ENCODE results near the gene ZNF619. TPM values are rescaled to one million over a fixed set of nuclear protein-coding genes. Genes with fewer than 3 reads are reported as not detected.

The ZNF619 gene
- total and polyA plus RNA-seq, 9 of the 15 experiments (the other 6 are each of a cell fraction or from before 2014, with no cell fraction given) = 1.3 to 9.1 (median 6.3) TPM

DNA sequence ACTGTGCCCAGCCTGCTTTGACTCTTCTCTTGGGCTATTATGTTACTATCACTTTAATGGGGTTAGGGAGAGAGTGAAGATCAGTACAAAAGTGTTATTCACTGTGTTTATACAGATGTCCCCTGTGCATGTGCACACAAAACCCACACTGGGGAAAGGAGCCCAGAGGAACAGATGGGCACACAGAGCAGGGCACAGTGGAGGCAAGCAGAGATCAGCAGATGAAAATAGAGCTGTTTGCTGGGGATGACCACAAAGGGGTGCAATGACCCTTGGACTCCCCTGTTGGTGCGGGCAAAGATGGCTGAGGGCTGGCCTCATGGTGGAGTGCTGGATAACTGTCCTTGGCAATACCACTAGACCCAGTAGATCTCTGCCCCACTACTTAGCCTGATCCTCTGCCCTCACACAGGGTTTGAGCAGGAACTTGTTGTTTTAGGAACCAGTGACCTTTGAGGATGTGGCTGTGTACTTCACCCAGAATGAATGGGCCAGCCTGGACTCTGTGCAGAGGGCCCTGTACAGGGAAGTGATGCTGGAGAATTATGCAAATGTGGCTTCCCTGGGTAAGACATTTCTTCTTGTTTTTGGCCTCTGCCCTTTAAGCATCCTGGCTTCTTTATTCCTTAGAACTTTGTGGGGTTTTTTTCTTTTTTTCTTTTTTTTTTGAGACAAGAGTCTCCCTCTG lies 34.3 kb downstream of the ZNF619 start:
- H3K27ac ChIP-seq (ENCODE audit: extremely low read depth, low read depth, low read length) = no peak overlapping the region
- ChIA-PET POLR2A (interaction anchor here (1.0 kb wide), 1 partner anchor 14 kb away, joined by 3 read pairs; the partner anchor contains the start of gene ZNF621), CTCF (ENCODE audit: low intra/inter-chr PET ratio) (no interaction called here)
- no peak for FAIRE-seq
- no peaks in the 10 kb centered on the region; the same call in 2 of the 3 replicates for H3K36me3 ChIP-seq (ENCODE audit: control insufficient read depth, insufficient read depth, low read length)
- no peak for DNase-seq (ENCODE audit: extremely low read depth in 1 of 4, low spot score in 3 of 4)
- WGBS (ENCODE audit: insufficient coverage, low coverage, missing lambda C conversion rate) = 59% methylated on average over 1 of the region's 1 CpG
- no peaks in the 10 kb centered on the region for H3K79me2 ChIP-seq (ENCODE audit: control insufficient read depth, insufficient read depth, low read length)
- intact Hi-C loops (cut with micrococcal nuclease) = no loop called here
- no peak overlapping the region for H3K4me3 ChIP-seq
- no peak for TF ChIP-seq ZNF764 (CRISPR knock-in tag; IDR thresholded peaks at IDR 0.05; ENCODE audit: low read depth)
- TF ChIP-seq NFRKB (IDR thresholded peaks at IDR 0.05; ENCODE audit: low read depth) = no peak
- TF ChIP-seq, protein P1, sequence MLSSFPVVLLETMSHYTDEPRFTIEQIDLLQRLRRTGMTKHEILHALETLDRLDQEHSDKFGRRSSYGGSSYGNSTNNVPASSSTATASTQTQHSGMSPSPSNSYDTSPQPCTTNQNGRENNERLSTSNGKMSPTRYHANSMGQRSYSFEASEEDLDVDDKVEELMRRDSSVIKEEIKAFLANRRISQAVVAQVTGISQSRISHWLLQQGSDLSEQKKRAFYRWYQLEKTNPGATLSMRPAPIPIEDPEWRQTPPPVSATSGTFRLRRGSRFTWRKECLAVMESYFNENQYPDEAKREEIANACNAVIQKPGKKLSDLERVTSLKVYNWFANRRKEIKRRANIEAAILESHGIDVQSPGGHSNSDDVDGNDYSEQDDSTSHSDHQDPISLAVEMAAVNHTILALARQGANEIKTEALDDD (IDR thresholded peaks at IDR 0.05) = no peak
- TF ChIP-seq SMAD2 (IDR thresholded peaks at IDR 0.05; ENCODE audit: low read depth, low read length) = no peak
- no peak for TF ChIP-seq NEUROD1 (IDR thresholded peaks at IDR 0.05; ENCODE audit: borderline replicate concordance, low read depth, low read length, partially characterized antibody)
- TF ChIP-seq, protein P2, sequence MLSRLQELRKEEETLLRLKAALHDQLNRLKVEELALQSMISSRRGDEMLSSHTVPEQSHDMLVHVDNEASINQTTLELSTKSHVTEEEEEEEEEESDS (CRISPR knock-in tag; IDR thresholded peaks at IDR 0.05) = no peak
- no peak for TF ChIP-seq SOX6 (IDR thresholded peaks at IDR 0.05)
- TF ChIP-seq SMC3 (conservative IDR thresholded peaks at IDR 0.05; ENCODE audit: insufficient read depth, low read depth, low read length) = no peak
- H2AFZ ChIP-seq (ENCODE audit: low read depth, low read length) = no peak overlapping the region
- no peaks in the 10 kb centered on the region for H3K9me3 ChIP-seq (replicated peaks; ENCODE audit: control insufficient read depth, insufficient read depth, low read depth, low read length)
- no peaks in the 10 kb centered on the region for H3K9me1 ChIP-seq (ENCODE audit: control insufficient read depth, insufficient read depth, low read length)
- H3K9ac ChIP-seq (ENCODE audit: insufficient read depth in 1 of 2, low read depth in 2 of 2, low read length in 2 of 2) = no peak overlapping the region; a peak in 1 of 4 replicates
- no TSS peak for BruUV-seq (replicated peaks)
- no peaks in the 10 kb centered on the region for H4K20me1 ChIP-seq (replicated peaks; ENCODE audit: control insufficient read depth, insufficient read depth, low read length)
- H3K4me1 ChIP-seq (replicated peaks in 1 of 2; ENCODE audit: control insufficient read depth in 2 of 2, insufficient read depth in 2 of 2, low read length in 2 of 2) = peaks cover 0 to under 1% of the 10 kb centered on the region in 2 experiments; a peak in 1 of 5 replicates
- no peak overlapping the region for H3K4me2 ChIP-seq (ENCODE audit: insufficient read depth, low read length)
- no peaks in the 10 kb centered on the region for H3K27me3 ChIP-seq (ENCODE audit: control insufficient read depth in 2 of 2, insufficient read depth in 2 of 2, low read length in 2 of 2)
- no peak for ATAC-seq
- in situ Hi-C loops (cut with MboI) = no loop called here

Measured in K562 (cell line).